ENCODE results near the gene CACNA1C. TPM values are rescaled to one million over a fixed set of nuclear protein-coding genes. Genes with fewer than 3 reads are reported as not detected.

The CACNA1C gene
- total and polyA plus RNA-seq, 2 donors (not counting 1 experiment from before 2014, with no cell fraction given) = 0.01 to 0.02 TPM

DNA sequence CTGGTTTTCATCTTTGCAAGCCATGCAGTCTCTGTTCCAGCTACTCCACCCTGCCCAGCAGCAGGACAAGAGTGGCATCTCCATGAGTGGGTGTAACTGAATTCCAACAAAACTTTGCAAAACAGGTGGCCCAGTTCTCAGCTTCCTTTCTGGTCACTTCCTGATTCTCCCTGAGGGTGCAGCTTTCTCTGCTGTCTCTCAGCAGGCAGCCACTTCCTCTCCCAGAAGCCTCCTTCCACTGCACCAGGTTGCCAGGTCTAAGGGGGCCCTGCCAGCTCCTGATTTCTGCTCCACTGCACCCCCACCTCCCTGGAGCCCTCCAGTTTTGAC lies 400.9 kb downstream of the CACNA1C start:
- Histone ChIP-seq H3K4me1 (ENCODE audit: control insufficient read depth in 2 of 2, insufficient read depth in 2 of 2, low read length in 2 of 2) (no peaks in the 10 kb centered on the region), H3K36me3 (replicated peaks in 1 of 2; ENCODE audit: control extremely low read depth in 1 of 2, control insufficient read depth in 1 of 2, extremely low read depth in 1 of 2, insufficient read depth in 2 of 2, low read length in 1 of 2) (no peaks in the 10 kb centered on the region), H3K27ac (ENCODE audit: low read length in 2 of 2) (no peak overlapping the region), H3K27me3 (replicated peaks in 1 of 4; ENCODE audit: control extremely low read depth in 1 of 4, control insufficient read depth in 3 of 4, insufficient read depth in 4 of 4, low read length in 3 of 4) (no peaks in the 10 kb centered on the region), H3K9ac (ENCODE audit: low read length) (no peak overlapping the region), H4K20me1 (ENCODE audit: control insufficient read depth, insufficient read depth, low read length, poor library complexity, severe bottlenecking) (no peaks in the 10 kb centered on the region), H3K9me3 (ENCODE audit: control extremely low read depth in 1 of 3, control insufficient read depth in 2 of 3, insufficient read depth in 1 of 3, low read length in 2 of 3) (no peaks in the 10 kb centered on the region), H3K4me2 (replicated peaks; ENCODE audit: low read depth, low read length, poor library complexity, severe bottlenecking) (no peak overlapping the region), H2AFZ (ENCODE audit: insufficient read depth, low read depth, low read length, poor library complexity, severe bottlenecking) (no peak overlapping the region), H3K79me2 (ENCODE audit: control insufficient read depth, insufficient read depth, low read length) (no peaks in the 10 kb centered on the region), H3K4me3 (ENCODE audit: control extremely low read depth in 1 of 5, extremely low read depth in 1 of 5, insufficient read depth in 1 of 5, low read depth in 2 of 5, low read length in 4 of 5) (no peak overlapping the region)
- ATAC-seq (ENCODE audit: low read depth) (no peak), DNase-seq (no peak)
- no peaks in the 10 kb centered on the region for H3K27me3 Mint-ChIP-seq
- intact Hi-C loops (cut with micrococcal nuclease) = no loop called here
- CTCF ChIA-PET = no interaction called here
- no peaks in the 10 kb centered on the region for H3K4me1 Mint-ChIP-seq
- no peak for TF ChIP-seq EZH2 (IDR thresholded peaks at IDR 0.05; ENCODE audit: borderline replicate concordance, insufficient read depth, low read depth, low read length, poor library complexity, severe bottlenecking)
- TF ChIP-seq, protein P1, sequence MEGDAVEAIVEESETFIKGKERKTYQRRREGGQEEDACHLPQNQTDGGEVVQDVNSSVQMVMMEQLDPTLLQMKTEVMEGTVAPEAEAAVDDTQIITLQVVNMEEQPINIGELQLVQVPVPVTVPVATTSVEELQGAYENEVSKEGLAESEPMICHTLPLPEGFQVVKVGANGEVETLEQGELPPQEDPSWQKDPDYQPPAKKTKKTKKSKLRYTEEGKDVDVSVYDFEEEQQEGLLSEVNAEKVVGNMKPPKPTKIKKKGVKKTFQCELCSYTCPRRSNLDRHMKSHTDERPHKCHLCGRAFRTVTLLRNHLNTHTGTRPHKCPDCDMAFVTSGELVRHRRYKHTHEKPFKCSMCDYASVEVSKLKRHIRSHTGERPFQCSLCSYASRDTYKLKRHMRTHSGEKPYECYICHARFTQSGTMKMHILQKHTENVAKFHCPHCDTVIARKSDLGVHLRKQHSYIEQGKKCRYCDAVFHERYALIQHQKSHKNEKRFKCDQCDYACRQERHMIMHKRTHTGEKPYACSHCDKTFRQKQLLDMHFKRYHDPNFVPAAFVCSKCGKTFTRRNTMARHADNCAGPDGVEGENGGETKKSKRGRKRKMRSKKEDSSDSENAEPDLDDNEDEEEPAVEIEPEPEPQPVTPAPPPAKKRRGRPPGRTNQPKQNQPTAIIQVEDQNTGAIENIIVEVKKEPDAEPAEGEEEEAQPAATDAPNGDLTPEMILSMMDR (IDR thresholded peaks at IDR 0.05) = no peak
- POLR2A ChIA-PET = no interaction called here
- H3K4me3 Mint-ChIP-seq = no peak overlapping the region
- no peaks in the 10 kb centered on the region for H3K9me3 Mint-ChIP-seq (ENCODE audit: insufficient read depth)
- H3K27ac Mint-ChIP-seq = no peak overlapping the region

DNA sequence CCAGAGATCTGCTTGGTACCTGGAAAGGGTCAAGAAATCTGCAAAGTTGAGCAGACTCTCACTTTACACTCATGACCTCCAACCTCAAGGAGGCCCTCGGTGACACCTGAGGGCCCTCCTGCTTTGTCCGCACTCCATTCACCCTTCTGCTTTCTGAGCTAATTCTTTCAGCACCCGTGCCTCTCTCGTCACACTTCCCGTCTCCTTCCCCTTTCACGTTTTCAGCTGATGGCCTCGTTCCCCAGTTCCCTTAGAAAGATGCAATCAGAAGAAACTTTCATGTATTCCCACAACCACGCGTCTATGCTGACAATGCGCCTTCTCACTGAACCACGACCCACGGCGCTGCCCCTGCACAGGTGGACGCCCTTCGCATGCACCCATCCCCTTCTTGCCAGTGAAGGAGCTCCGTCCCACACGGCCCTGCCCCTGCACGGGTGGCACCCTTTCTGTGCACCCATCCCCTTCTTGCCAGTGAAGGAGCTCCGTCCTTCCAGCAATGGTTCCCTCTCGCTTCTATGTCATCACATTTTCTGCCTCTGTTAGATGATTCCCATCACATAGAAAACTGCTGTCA lies 401.9 kb downstream of the CACNA1C start:
- H3K27me3 ChIP-seq (replicated peaks in 1 of 4; ENCODE audit: control extremely low read depth in 1 of 4, control insufficient read depth in 3 of 4, insufficient read depth in 4 of 4, low read length in 3 of 4) = no peaks in the 10 kb centered on the region
- TF ChIP-seq, protein P1 (IDR thresholded peaks at IDR 0.05) = no peak
- TF ChIP-seq EZH2 (IDR thresholded peaks at IDR 0.05; ENCODE audit: borderline replicate concordance, insufficient read depth, low read depth, low read length, poor library complexity, severe bottlenecking) = no peak
- H4K20me1 ChIP-seq (ENCODE audit: control insufficient read depth, insufficient read depth, low read length, poor library complexity, severe bottlenecking) = no peaks in the 10 kb centered on the region
- no peak overlapping the region for H3K4me3 ChIP-seq (ENCODE audit: control extremely low read depth in 1 of 5, extremely low read depth in 1 of 5, insufficient read depth in 1 of 5, low read depth in 2 of 5, low read length in 4 of 5)
- no peak overlapping the region for H3K4me3 Mint-ChIP-seq
- no peaks in the 10 kb centered on the region for H3K79me2 ChIP-seq (ENCODE audit: control insufficient read depth, insufficient read depth, low read length)
- no peaks in the 10 kb centered on the region for H3K9me3 ChIP-seq (ENCODE audit: control extremely low read depth in 1 of 3, control insufficient read depth in 2 of 3, insufficient read depth in 1 of 3, low read length in 2 of 3)
- H3K4me2 ChIP-seq (replicated peaks; ENCODE audit: low read depth, low read length, poor library complexity, severe bottlenecking) = no peak overlapping the region
- no peak overlapping the region for H2AFZ ChIP-seq (ENCODE audit: insufficient read depth, low read depth, low read length, poor library complexity, severe bottlenecking)
- intact Hi-C loops (cut with micrococcal nuclease) = no loop called here
- no peaks in the 10 kb centered on the region for H3K4me1 ChIP-seq (ENCODE audit: control insufficient read depth in 2 of 2, insufficient read depth in 2 of 2, low read length in 2 of 2)
- H3K9ac ChIP-seq (ENCODE audit: low read length) = no peak overlapping the region
- DNase-seq (no peak), ATAC-seq (ENCODE audit: low read depth) (no peak)
- ChIA-PET CTCF (no interaction called here), POLR2A (no interaction called here)
- no peaks in the 10 kb centered on the region for H3K9me3 Mint-ChIP-seq (ENCODE audit: insufficient read depth)
- 82% methylated on average over 20 of the region's 20 CpGs for WGBS (ENCODE audit: insufficient coverage)
- no peaks in the 10 kb centered on the region for H3K4me1 Mint-ChIP-seq
- no peak overlapping the region for H3K27ac Mint-ChIP-seq
- H3K27ac ChIP-seq (ENCODE audit: low read length in 2 of 2) = no peak overlapping the region
- no peaks in the 10 kb centered on the region for H3K36me3 ChIP-seq (replicated peaks in 1 of 2; ENCODE audit: control extremely low read depth in 1 of 2, control insufficient read depth in 1 of 2, extremely low read depth in 1 of 2, insufficient read depth in 2 of 2, low read length in 1 of 2)
- H3K27me3 Mint-ChIP-seq = no peaks in the 10 kb centered on the region

Measured in B cell (primary cell).